ENCODE results near the gene E2F4. TPM values are rescaled to one million over a fixed set of nuclear protein-coding genes. Genes with fewer than 3 reads are reported as not detected.
A peak's percentile ranks its signal among the peaks of the same experiment; 100 is the strongest.

E2F4 gene
- total and polyA plus RNA-seq, 9 of the 15 experiments (the other 6 are each of a cell fraction or from before 2014, with no cell fraction given), result 9.7 to 139 (median 106) TPM

DNA sequence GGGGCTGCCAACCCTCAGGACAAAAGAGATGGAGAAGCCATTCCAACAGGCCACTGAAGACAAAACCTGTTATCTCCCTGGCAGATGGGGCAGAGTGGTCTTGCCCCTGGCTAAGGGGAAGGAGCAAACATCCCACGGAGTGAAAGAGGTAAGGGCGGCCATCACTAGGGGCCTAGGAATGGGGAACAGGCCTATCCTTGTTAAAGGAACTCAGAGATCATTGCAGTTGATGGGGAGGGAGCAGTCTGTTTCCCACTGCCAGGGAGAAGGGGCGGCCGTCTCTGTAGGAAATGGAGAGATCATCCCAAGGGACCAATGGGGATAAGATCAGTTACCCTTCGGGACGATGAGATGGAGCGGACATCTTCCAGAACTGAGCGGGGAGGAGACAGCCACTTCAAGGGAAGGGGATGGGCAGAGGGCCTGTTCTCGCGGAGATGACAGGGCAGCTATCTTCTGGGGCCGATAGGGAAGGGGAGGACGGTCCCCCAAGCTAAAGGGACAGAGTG is 34.4 kb downstream of the E2F4 start (continued):
- 0 out of 2 replicates have a peak, but pooled peaks have one; percentile 35 for TF ChIP-seq ZSCAN32 (CRISPR knock-in tag; IDR thresholded peaks at IDR 0.05)
- TF ChIP-seq SMARCA4 (IDR thresholded peaks at IDR 0.05), result 0 out of 2 replicates have a peak, but pooled peaks have one; percentile 33

DNA sequence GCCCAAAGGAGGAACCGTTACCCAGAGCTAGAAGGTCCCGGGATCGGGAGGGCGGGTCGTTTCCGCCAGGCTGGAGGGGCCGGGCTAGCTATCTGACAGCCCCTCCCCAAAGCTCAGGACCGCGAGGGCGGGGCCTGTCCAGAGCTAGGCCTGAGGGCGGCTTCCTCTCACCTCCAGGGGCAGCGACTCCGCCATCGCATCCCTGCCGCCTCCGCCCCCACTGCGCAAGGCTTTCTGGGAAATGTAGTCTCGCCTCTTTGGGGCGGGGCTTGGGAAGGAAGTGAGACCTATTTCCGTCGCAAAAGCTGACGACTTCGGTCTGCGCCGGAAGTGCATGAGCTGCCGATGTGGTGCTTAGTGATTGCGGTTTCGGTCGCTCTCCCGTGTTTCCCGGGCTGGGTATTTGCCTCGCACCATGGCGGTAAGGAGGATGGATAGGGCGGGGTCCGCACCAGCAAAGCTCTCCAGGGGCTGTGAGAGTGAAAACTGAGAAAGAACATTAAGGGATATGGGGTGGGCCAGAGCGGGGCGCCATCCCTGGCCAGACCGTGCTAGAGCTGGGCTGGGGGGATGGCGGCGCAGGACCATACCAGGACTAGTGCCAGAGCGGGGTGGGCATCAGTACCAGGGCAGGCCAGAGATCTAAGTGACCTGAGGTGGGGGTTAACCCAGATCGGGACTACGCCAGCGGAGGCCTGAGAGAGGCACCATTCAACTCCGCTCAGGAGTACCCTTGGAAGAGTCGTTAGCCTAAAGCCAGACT is 35.0 kb downstream of the E2F4 start, which contains the start of gene TMEM208:
TMEM208 (plus strand) TSS at position 327 of the 763 bp plus-strand sequence; CDS start at position 416, 89 bp downstream.
- peak within 1 kb of the TSS; percentile 100 for H3K4me2 ChIP-seq (ENCODE audit: insufficient read depth, low read length)
- no peaks in the 10 kb centered on the region for H3K9me1 ChIP-seq (ENCODE audit: control insufficient read depth, insufficient read depth, low read length)
- no TSS peak for BruUV-seq (replicated peaks)
- peaks cover 49% of the 10 kb centered on the region; the same call in 2 of the 3 replicates for H3K36me3 ChIP-seq (ENCODE audit: control insufficient read depth, insufficient read depth, low read length)
- no peaks in the 10 kb centered on the region for H3K27me3 ChIP-seq (ENCODE audit: control insufficient read depth in 2 of 2, insufficient read depth in 2 of 2, low read length in 2 of 2)
- H3K4me3 ChIP-seq, result peak within 1 kb of the TSS; percentile 98
- ChIA-PET POLR2A (interaction anchor here (0.5 to 2.8 kb wide), 11 partner anchors 8 to 132 kb away, joined by 3 to 31 read pairs (median 5); no protein-coding TSS in a partner anchor), CTCF (ENCODE audit: low intra/inter-chr PET ratio) (no interaction called here)
- peaks cover 21% of the 10 kb centered on the region for H3K79me2 ChIP-seq (ENCODE audit: control insufficient read depth, insufficient read depth, low read length)
- intact Hi-C loops (cut with micrococcal nuclease), result loop anchor here (5.0 kb wide), 1 partner anchor 35 kb away; the partner anchor contains the start of genes E2F4 and EXOC3L1
- in situ Hi-C loops (cut with MboI), result no loop called here
- H3K9ac ChIP-seq (ENCODE audit: insufficient read depth in 1 of 2, low read depth in 2 of 2, low read length in 2 of 2), result peak within 1 kb of the TSS; percentile 94 to 97
- H3K9me3 ChIP-seq (replicated peaks; ENCODE audit: control insufficient read depth, insufficient read depth, low read depth, low read length), result no peaks in the 10 kb centered on the region
- peak; percentile 96 to 99 (median 98) for DNase-seq (ENCODE audit: extremely low read depth in 1 of 4, low spot score in 3 of 4)
- FAIRE-seq, result peak; percentile 100
- WGBS (ENCODE audit: insufficient coverage, low coverage, missing lambda C conversion rate), result under 1% methylated on average over 40 of the region's 46 CpGs
- H4K20me1 ChIP-seq (replicated peaks; ENCODE audit: control insufficient read depth, insufficient read depth, low read length), result no peaks in the 10 kb centered on the region
- peak; percentile 98 for ATAC-seq
- peak within 1 kb of the TSS; percentile 74 for H3K27ac ChIP-seq (ENCODE audit: extremely low read depth, low read depth, low read length)
- H3K4me1 ChIP-seq (replicated peaks in 1 of 2; ENCODE audit: control insufficient read depth in 2 of 2, insufficient read depth in 2 of 2, low read length in 2 of 2), result peaks cover 18 to 20% of the 10 kb centered on the region in 2 experiments
- peak within 1 kb of the TSS; percentile 97 for H2AFZ ChIP-seq (ENCODE audit: low read depth, low read length)
- TF ChIP-seq, protein P1, sequence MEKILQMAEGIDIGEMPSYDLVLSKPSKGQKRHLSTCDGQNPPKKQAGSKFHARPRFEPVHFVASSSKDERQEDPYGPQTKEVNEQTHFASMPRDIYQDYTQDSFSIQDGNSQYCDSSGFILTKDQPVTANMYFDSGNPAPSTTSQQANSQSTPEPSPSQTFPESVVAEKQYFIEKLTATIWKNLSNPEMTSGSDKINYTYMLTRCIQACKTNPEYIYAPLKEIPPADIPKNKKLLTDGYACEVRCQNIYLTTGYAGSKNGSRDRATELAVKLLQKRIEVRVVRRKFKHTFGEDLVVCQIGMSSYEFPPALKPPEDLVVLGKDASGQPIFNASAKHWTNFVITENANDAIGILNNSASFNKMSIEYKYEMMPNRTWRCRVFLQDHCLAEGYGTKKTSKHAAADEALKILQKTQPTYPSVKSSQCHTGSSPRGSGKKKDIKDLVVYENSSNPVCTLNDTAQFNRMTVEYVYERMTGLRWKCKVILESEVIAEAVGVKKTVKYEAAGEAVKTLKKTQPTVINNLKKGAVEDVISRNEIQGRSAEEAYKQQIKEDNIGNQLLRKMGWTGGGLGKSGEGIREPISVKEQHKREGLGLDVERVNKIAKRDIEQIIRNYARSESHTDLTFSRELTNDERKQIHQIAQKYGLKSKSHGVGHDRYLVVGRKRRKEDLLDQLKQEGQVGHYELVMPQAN (IDR thresholded peaks at IDR 0.05; ENCODE audit: borderline replicate concordance), result peak; percentile 99
- TF ChIP-seq, protein P2, sequence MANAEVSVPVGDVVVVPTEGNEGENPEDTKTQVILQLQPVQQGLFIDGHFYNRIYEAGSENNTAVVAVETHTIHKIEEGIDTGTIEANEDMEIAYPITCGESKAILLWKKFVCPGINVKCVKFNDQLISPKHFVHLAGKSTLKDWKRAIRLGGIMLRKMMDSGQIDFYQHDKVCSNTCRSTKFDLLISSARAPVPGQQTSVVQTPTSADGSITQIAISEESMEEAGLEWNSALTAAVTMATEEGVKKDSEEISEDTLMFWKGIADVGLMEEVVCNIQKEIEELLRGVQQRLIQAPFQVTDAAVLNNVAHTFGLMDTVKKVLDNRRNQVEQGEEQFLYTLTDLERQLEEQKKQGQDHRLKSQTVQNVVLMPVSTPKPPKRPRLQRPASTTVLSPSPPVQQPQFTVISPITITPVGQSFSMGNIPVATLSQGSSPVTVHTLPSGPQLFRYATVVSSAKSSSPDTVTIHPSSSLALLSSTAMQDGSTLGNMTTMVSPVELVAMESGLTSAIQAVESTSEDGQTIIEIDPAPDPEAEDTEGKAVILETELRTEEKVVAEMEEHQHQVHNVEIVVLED (CRISPR knock-in tag; IDR thresholded peaks at IDR 0.05), result 0 out of 2 replicates have a peak, but pooled peaks have one; percentile 42
- TF ChIP-seq HDAC2 (IDR thresholded peaks at IDR 0.05), result peak; percentile 87
- TF ChIP-seq NR2F6 (CRISPR knock-in tag; IDR thresholded peaks at IDR 0.05), result no peak
- no peak for TF ChIP-seq FIP1L1 (IDR thresholded peaks at IDR 0.05; ENCODE audit: low read depth, low read length, poor library complexity, severe bottlenecking)
- TF ChIP-seq SREBF1 (IDR thresholded peaks at IDR 0.05; ENCODE audit: borderline replicate concordance, low read depth, low read length), result peak; percentile 77; the same call in 1 of the 2 replicates
- no peak for TF ChIP-seq BCOR (IDR thresholded peaks at IDR 0.05)
- TF ChIP-seq, protein P3, sequence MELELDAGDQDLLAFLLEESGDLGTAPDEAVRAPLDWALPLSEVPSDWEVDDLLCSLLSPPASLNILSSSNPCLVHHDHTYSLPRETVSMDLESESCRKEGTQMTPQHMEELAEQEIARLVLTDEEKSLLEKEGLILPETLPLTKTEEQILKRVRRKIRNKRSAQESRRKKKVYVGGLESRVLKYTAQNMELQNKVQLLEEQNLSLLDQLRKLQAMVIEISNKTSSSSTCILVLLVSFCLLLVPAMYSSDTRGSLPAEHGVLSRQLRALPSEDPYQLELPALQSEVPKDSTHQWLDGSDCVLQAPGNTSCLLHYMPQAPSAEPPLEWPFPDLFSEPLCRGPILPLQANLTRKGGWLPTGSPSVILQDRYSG (tag; conservative IDR thresholded peaks at IDR 0.05; ENCODE audit: low read depth), result no peak
- peak; percentile 85; the same call in 1 of the 2 replicates for TF ChIP-seq NBN (IDR thresholded peaks at IDR 0.05; ENCODE audit: low read depth)
